GM12878 (cell line): ENCODE measurements around the gene SVEP1.

Source experiments
- CBX3 ChIP-seq: fragments of 200-600 bp; sonication (generic); IDR thresholded peaks from 2 replicates; pipeline ENCODE4 v1.6.1; 2016; ENCODE audit warnings: low read depth, borderline replicate concordance
- CBX5 ChIP-seq: sonication (generic); IDR thresholded peaks from 2 replicates; pipeline ENCODE4 v1.6.1; 2016; ENCODE audit warnings: low read depth, moderate library complexity, mild to moderate bottlenecking, inconsistent platforms
- CHD4 ChIP-seq: fragments of 200-600 bp; sonication (generic); IDR thresholded peaks from 2 replicates; pipeline ENCODE4 v1.6.1; 2016; ENCODE audit warnings: mild to moderate bottlenecking
- EZH2 ChIP-seq: IDR thresholded peaks from 2 replicates; pipeline ENCODE4 v1.6.1; 2012; ENCODE audit warnings: low read depth, mild to moderate bottlenecking, control low read depth, inconsistent platforms, low read length, borderline replicate concordance; ENCODE audit not compliant: control insufficient read depth
- MEF2A ChIP-seq: IDR thresholded peaks from 2 replicates; pipeline ENCODE4 v1.6.1; 2011; ENCODE audit warnings: low read depth, mild to moderate bottlenecking, low read length, moderate library complexity; ENCODE audit not compliant: insufficient read depth
- MEF2B ChIP-seq: fragments of 450-650 bp; IDR thresholded peaks from 2 replicates; pipeline ENCODE4 v1.6.1; 2018; ENCODE audit warnings: mild to moderate bottlenecking, moderate library complexity; ENCODE audit not compliant: partially characterized antibody, poor library complexity, severe bottlenecking
- RAD21 ChIP-seq: IDR thresholded peaks from 2 replicates; pipeline ENCODE4 v1.6.1; 2011; ENCODE audit warnings: mild to moderate bottlenecking, low read depth, low read length, moderate library complexity; ENCODE audit not compliant: insufficient read depth
- TF ChIP-seq, protein P1 (sequence below), 3 experiments: IDR thresholded peaks in 2 of 3; conservative IDR thresholded peaks in 1 of 3; 2 replicates each; pipeline ENCODE4 v1.5.1; 2011; ENCODE audit warnings: low read depth in 3 of 3, low read length in 3 of 3, mild to moderate bottlenecking in 3 of 3, control low read depth in 2 of 3, moderate library complexity in 2 of 3, inconsistent platforms in 1 of 3, mixed read lengths in 1 of 3; ENCODE audit not compliant: control insufficient read depth in 2 of 3, insufficient read depth in 1 of 3; ENCODE audit errors: extremely low read depth in 1 of 3

DNA sequence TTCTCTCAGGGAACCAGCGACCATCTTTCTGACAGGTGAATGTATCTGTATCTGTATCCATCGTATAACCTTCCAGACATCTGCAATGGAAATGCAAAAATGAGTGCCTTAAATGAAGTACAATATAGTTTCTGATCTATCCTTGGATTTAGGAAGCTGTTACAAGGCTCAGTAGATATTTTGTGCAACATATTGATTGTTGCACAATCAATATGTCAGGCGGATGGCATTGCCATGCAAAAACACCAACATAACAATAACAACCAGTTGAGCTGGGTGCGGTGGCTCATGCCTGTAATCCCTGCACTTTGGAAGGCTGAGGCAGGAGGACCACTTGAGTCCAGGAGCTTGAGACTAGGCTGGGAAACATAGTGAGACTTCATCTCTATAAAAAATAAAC lies 175.1 kb downstream of the SVEP1 start:
- TF ChIP-seq CBX3, result no peak
- no peak for TF ChIP-seq EZH2
- no peak for TF ChIP-seq MEF2A
- TF ChIP-seq CHD4, result no peak
- TF ChIP-seq, protein P1, sequence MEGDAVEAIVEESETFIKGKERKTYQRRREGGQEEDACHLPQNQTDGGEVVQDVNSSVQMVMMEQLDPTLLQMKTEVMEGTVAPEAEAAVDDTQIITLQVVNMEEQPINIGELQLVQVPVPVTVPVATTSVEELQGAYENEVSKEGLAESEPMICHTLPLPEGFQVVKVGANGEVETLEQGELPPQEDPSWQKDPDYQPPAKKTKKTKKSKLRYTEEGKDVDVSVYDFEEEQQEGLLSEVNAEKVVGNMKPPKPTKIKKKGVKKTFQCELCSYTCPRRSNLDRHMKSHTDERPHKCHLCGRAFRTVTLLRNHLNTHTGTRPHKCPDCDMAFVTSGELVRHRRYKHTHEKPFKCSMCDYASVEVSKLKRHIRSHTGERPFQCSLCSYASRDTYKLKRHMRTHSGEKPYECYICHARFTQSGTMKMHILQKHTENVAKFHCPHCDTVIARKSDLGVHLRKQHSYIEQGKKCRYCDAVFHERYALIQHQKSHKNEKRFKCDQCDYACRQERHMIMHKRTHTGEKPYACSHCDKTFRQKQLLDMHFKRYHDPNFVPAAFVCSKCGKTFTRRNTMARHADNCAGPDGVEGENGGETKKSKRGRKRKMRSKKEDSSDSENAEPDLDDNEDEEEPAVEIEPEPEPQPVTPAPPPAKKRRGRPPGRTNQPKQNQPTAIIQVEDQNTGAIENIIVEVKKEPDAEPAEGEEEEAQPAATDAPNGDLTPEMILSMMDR (IDR thresholded peaks at IDR 0.05 in 2 of 3, conservative IDR thresholded peaks at IDR 0.05 in 1 of 3; ENCODE audit: control insufficient read depth in 2 of 3, extremely low read depth in 1 of 3, insufficient read depth in 1 of 3, low read depth in 3 of 3, low read length in 3 of 3), result no peak
- TF ChIP-seq RAD21, result no peak
- no peak for TF ChIP-seq MEF2B
- TF ChIP-seq CBX5, result no peak
